Uterus (tissue), 4 donors: ENCODE data around the gene FAHD1. TPM values are rescaled to one million over a fixed set of nuclear protein-coding genes. Genes with fewer than 3 reads are reported as not detected.

Experiments used
- DNase-seq, 2 donors: peaks; one replicate each; pipeline ENCODE4 v3.0.0-alpha.2; 2019 to 2020
- H3K27ac ChIP-seq, 2 donors: fragments of 200-600 bp; sonication (generic); 1 replicate in 1 of 2; 2 replicates in 1 of 2; pipeline ENCODE4 v1.5.1; 2016 to 2018
- H3K27me3 ChIP-seq, 2 donors: fragments of 200-600 bp; sonication (generic); one replicate each; pipeline ENCODE4 v1.5.1; 2018 to 2019; ENCODE audit warnings: control low read depth in 1 of 2
- H3K36me3 ChIP-seq, 2 donors: fragments of 200-600 bp; sonication (generic); one replicate each; pipeline ENCODE4 v1.5.1; 2019; ENCODE audit warnings: control low read depth in 1 of 2
- H3K4me1 ChIP-seq, 2 donors: fragments of 200-600 bp; sonication (generic); one replicate each; pipeline ENCODE4 v1.5.1; 2018 to 2019; ENCODE audit warnings: control low read depth in 1 of 2
- H3K4me3 ChIP-seq, 2 donors: fragments of 200-600 bp; sonication (generic); 1 replicate in 1 of 2; 2 replicates in 1 of 2; pipeline ENCODE4 v1.5.1; 2018 to 2019; ENCODE audit warnings: mild to moderate bottlenecking in 1 of 2
- H3K9me3 ChIP-seq, 2 donors: fragments of 200-600 bp; sonication (generic); one replicate each; pipeline ENCODE4 v1.5.1; 2019; ENCODE audit warnings: control low read depth in 1 of 2
- CTCF ChIP-seq, 4 experiments: fragments of 200-600 bp in 2 of 4; fragments of 450-650 bp in 2 of 4; sonication (generic) in 2 of 4; IDR thresholded peaks; one replicate each; pipeline ENCODE4 v1.5.1; 2016 to 2019; ENCODE audit warnings: antibody characterized with exemption in 4 of 4, mild to moderate bottlenecking in 2 of 4, moderate library complexity in 1 of 4
- POLR2A ChIP-seq, 2 donors: fragments of 450-650 bp; IDR thresholded peaks; one replicate each; pipeline ENCODE4 v1.6.1; 2016; ENCODE audit warnings: antibody characterized with exemption in 2 of 2, mild to moderate bottlenecking in 1 of 2, moderate library complexity in 1 of 2
- intact Hi-C: fragments of 100-400 bp; cut with DNase I; formaldehyde crosslinking; loops from one replicate; pipeline ENCODE4 v1.15.1; 2023; ENCODE audit warnings: low total_unique reads
- total RNA-seq, 4 donors: library from RNA; depleted of rRNA in 3 of 4; stranded (reverse); fragments of >200 nt in 3 of 4; gene quantifications; one replicate each; pipeline versions ENCODE4 v1.1.0 to v1.2.4, GENCODE V29; 2014 to 2023
- donor health status: DM: yes; HTN: yes; CAD: no.

Gene FAHD1
- total RNA-seq, 4 donors from 2014 or later = 3.5 to 115 (median 22.2) TPM

GRCh38 chr16:1877089-1877488, 50.1 kb downstream of the FAHD1 start:
- Histone ChIP-seq H3K4me1 (peaks cover 0 to under 1% of the 10 kb centered on the region in 2 donors), H3K27ac (no peak overlapping the region), H3K27me3 (peaks cover 5 to 8% of the 10 kb centered on the region in 2 donors), H3K36me3 (no peaks in the 10 kb centered on the region), H3K9me3 (no peaks in the 10 kb centered on the region), H3K4me3 (no peak overlapping the region)
- TF ChIP-seq CTCF (IDR thresholded peaks at IDR 0.05) = no peak
- TF ChIP-seq POLR2A (IDR thresholded peaks at IDR 0.05) = no peak
- no peak for DNase-seq
- intact Hi-C loops = no loop called here

GRCh38 chr16:1877804-1878203, 50.8 kb downstream of the FAHD1 start:
- H3K27me3 ChIP-seq = peaks cover 0 to under 1% of the 10 kb centered on the region in 2 donors
- no peaks in the 10 kb centered on the region for H3K4me1 ChIP-seq
- intact Hi-C loops = no loop called here
- H3K27ac ChIP-seq = no peak overlapping the region
- no peak for DNase-seq
- H3K36me3 ChIP-seq = no peaks in the 10 kb centered on the region
- no peak for TF ChIP-seq POLR2A (IDR thresholded peaks at IDR 0.05)
- no peak for TF ChIP-seq CTCF (IDR thresholded peaks at IDR 0.05)
- no peaks in the 10 kb centered on the region for H3K9me3 ChIP-seq
- no peak overlapping the region for H3K4me3 ChIP-seq

- no peak overlapping the region for H3K4me3 ChIP-seq
- DNase-seq = no peak
- no peaks in the 10 kb centered on the region for H3K36me3 ChIP-seq
- no peaks in the 10 kb centered on the region for H3K27me3 ChIP-seq
- no peak for TF ChIP-seq POLR2A (IDR thresholded peaks at IDR 0.05)
- no peak for TF ChIP-seq CTCF (IDR thresholded peaks at IDR 0.05)
- intact Hi-C loops = no loop called here
- no peaks in the 10 kb centered on the region for H3K4me1 ChIP-seq
- H3K27ac ChIP-seq = no peak overlapping the region
- no peaks in the 10 kb centered on the region for H3K9me3 ChIP-seq
These were observed 51.2 kb downstream of the FAHD1 start for GRCh38 chr16:1878256-1878655.

Other genes with a start within 250 kb of the FAHD1 start
- gene IFT140, start 215.1 kb upstream of the FAHD1 start, total RNA-seq = 10 to 100 TPM in 3 of 4 donors, 1 to 10 TPM in 1; 6.2 to 68.2 (median 34.1) TPM
- gene CRAMP1, start 214.8 kb upstream of the FAHD1 start, total RNA-seq = 10 to 100 TPM in 2 of 4 donors, 1 to 10 TPM in 2; 2.6 to 25.5 (median 8.6) TPM
- gene JPT2, start 148.9 kb upstream of the FAHD1 start, total RNA-seq = 10 to 100 TPM; 10.6 to 59.0 (median 39.6) TPM
- 100 to 1,000 TPM in 1 of 4 donors, 10 to 100 TPM in 3; 17.4 to 113 (median 77.8) TPM for gene MAPK8IP3, start 121.0 kb upstream of the FAHD1 start, total RNA-seq
- gene NME3, start 55.7 kb upstream of the FAHD1 start, total RNA-seq = 100 to 1,000 TPM in 1 of 4 donors, 10 to 100 TPM in 3; 35.3 to 208 (median 59.7) TPM
- 10 to 100 TPM in 2 of 4 donors, 1 to 10 TPM in 2; 2.6 to 28.2 (median 8.0) TPM for gene EME2, start 54.4 kb upstream of the FAHD1 start, total RNA-seq
- gene MRPS34, start 54.1 kb upstream of the FAHD1 start, total RNA-seq = 100 to 1,000 TPM in 1 of 4 donors, 10 to 100 TPM in 3; 37.3 to 158 (median 52.5) TPM
- gene SPSB3, start 44.6 kb upstream of the FAHD1 start, total RNA-seq = 10 to 100 TPM; 24.8 to 67.4 (median 55.8) TPM
- 10 to 100 TPM; 40.5 to 54.6 (median 47.2) TPM for gene NUBP2, start 44.2 kb upstream of the FAHD1 start, total RNA-seq
- gene IGFALS, start 33.5 kb upstream of the FAHD1 start, total RNA-seq = 1 to 10 TPM in 1 of 4 donors, under 1 TPM in 1, not detected in 2; 0.49 to 1.2 TPM
- gene HAGH, start 381 bp upstream of the FAHD1 start, total RNA-seq = 10 to 100 TPM; 22.9 to 75.3 (median 34.0) TPM
- under 1 TPM in 2 of 4 donors, not detected in 2; 0.48 to 0.76 TPM for gene MEIOB, start 45.0 kb downstream of the FAHD1 start, total RNA-seq
- gene HS3ST6, start 91.2 kb downstream of the FAHD1 start, total RNA-seq = not detected
- 10 to 100 TPM in 2 of 4 donors, 1 to 10 TPM in 2; 5.6 to 21.2 (median 11.9) TPM for gene MSRB1, start 116.0 kb downstream of the FAHD1 start, total RNA-seq
- gene RPL3L, start 127.5 kb downstream of the FAHD1 start, total RNA-seq = under 1 TPM in 1 of 4 donors, not detected in 3; 0.14 TPM
- 100 to 1,000 TPM in 1 of 4 donors, 10 to 100 TPM in 3; 50.1 to 532 (median 78.0) TPM for gene NDUFB10, start 132.3 kb downstream of the FAHD1 start, total RNA-seq
- gene RPS2, start 137.6 kb downstream of the FAHD1 start, total RNA-seq = 1,000 to 10,000 TPM in 3 of 4 donors, 100 to 1,000 TPM in 1; 982 to 2,205 (median 1,458) TPM
- gene RNF151, start 139.7 kb downstream of the FAHD1 start, total RNA-seq = not detected
- 10 to 100 TPM in 3 of 4 donors, 1 to 10 TPM in 1; 4.1 to 46.6 (median 27.4) TPM for gene TBL3, start 144.8 kb downstream of the FAHD1 start, total RNA-seq
- gene NOXO1, start 154.3 kb downstream of the FAHD1 start, total RNA-seq = 1 to 10 TPM in 1 of 4 donors, not detected in 3; 1.0 TPM
- 10 to 100 TPM in 1 of 4 donors, 1 to 10 TPM in 3; 2.6 to 20.8 (median 6.6) TPM for gene GFER, start 157.0 kb downstream of the FAHD1 start, total RNA-seq
- 1 to 10 TPM in 1 of 4 donors, not detected in 3; 1.5 TPM for gene SYNGR3, start 162.8 kb downstream of the FAHD1 start, total RNA-seq
- gene ZNF598, start 182.6 kb downstream of the FAHD1 start, total RNA-seq = 10 to 100 TPM; 16.9 to 50.0 (median 34.6) TPM
- gene NPW, start 192.6 kb downstream of the FAHD1 start, total RNA-seq = 1 to 10 TPM in 1 of 4 donors, not detected in 3; 1.5 TPM
- 10 to 100 TPM; 10.3 to 97.1 (median 33.1) TPM for gene NHERF2, start 199.7 kb downstream of the FAHD1 start, total RNA-seq
- gene NTHL1, start 220.6 kb downstream of the FAHD1 start, total RNA-seq = 10 to 100 TPM; 18.8 to 58.4 (median 27.6) TPM
- gene TSC2, start 220.8 kb downstream of the FAHD1 start, total RNA-seq = 100 to 1,000 TPM in 2 of 4 donors, 10 to 100 TPM in 2; 53.8 to 347 (median 131) TPM